Adrenal gland (tissue), 5 donors: Measurements from ENCODE around the gene EMX1.

Source experiments
- POLR2A ChIP-seq, 2 donors: fragments of 450-650 bp; IDR thresholded peaks; one replicate each; pipeline ENCODE4 v1.6.1; 2017; ENCODE audit warnings: antibody characterized with exemption in 2 of 2, mild to moderate bottlenecking in 2 of 2, moderate library complexity in 1 of 2
- TF ChIP-seq, protein P1 (sequence below), 6 experiments: fragments of 450-650 bp in 4 of 6; fragments of 200-600 bp in 2 of 6; sonication (generic) in 1 of 6; IDR thresholded peaks; 1 replicate in 5 of 6; 2 replicates in 1 of 6; pipeline versions ENCODE4 v1.5.1 to v1.8.0; 2016 to 2021; ENCODE audit warnings: antibody characterized with exemption in 6 of 6, mild to moderate bottlenecking in 2 of 6, moderate library complexity in 1 of 6
- donor health status: DM: no; HTN: no; CAD: no.

DNA sequence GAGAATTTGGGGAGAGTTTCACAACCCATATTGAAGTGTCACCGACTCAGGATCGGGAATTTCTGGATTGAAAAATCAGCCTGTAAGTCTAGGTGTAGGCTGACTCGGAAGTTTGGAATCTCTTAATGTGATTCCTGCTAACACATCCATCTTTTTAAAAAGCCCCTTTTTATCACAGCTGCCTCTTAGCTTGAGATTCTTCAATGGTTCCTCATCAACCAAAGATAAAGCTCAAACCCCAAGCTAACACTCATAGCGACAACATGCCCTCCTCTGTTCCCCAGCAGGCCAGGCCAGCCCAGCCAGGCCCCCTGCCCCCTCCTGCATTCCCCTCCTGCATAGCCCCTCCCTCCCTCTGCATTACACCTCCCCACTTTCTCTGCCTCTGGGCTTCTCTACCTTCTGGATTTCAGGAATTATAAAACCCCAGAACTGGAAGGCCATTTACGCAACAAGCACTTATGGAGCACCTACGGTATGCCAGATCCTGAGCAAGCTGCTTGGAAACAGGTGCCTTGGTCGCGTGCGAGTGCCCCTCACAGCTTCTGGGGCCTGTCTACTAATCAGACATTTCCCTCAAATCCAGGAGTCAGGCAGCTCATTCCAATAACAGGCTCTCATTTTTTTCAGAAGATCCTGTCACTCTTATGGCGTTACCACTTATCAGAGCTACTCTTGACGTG is 63.4 kb downstream of the EMX1 start:
- TF ChIP-seq, protein P1, sequence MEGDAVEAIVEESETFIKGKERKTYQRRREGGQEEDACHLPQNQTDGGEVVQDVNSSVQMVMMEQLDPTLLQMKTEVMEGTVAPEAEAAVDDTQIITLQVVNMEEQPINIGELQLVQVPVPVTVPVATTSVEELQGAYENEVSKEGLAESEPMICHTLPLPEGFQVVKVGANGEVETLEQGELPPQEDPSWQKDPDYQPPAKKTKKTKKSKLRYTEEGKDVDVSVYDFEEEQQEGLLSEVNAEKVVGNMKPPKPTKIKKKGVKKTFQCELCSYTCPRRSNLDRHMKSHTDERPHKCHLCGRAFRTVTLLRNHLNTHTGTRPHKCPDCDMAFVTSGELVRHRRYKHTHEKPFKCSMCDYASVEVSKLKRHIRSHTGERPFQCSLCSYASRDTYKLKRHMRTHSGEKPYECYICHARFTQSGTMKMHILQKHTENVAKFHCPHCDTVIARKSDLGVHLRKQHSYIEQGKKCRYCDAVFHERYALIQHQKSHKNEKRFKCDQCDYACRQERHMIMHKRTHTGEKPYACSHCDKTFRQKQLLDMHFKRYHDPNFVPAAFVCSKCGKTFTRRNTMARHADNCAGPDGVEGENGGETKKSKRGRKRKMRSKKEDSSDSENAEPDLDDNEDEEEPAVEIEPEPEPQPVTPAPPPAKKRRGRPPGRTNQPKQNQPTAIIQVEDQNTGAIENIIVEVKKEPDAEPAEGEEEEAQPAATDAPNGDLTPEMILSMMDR (IDR thresholded peaks at IDR 0.05), result no peak
- no peak for TF ChIP-seq POLR2A (IDR thresholded peaks at IDR 0.05)
